ENCODE data around the gene PALLD. TPM values are rescaled to one million over a fixed set of nuclear protein-coding genes. Genes with fewer than 3 reads are reported as not detected.
A peak's percentile ranks its signal among the peaks of the same experiment; 100 is the strongest.

The PALLD gene
- total RNA-seq, 1 donor from 2014 or later: 93.5 TPM

GRCh38 chr4:168593399-168593798 is 96.5 kb downstream of the PALLD start:
- Mint-ChIP-seq H3K36me3 (no peaks in the 10 kb centered on the region), H3K9me3 (peaks cover 4% of the 10 kb centered on the region), H3K27ac (no peak overlapping the region), H3K27me3 (no peaks in the 10 kb centered on the region), H3K4me3 (no peak overlapping the region), H3K4me1 (ENCODE audit: unreplicated experiment) (peaks cover 15% of the 10 kb centered on the region)
- DNase-seq (ENCODE audit: extremely low spot score, unreplicated experiment): no peak
- TF ChIP-seq CTCF (conservative IDR thresholded peaks at IDR 0.05): no peak

DNA sequence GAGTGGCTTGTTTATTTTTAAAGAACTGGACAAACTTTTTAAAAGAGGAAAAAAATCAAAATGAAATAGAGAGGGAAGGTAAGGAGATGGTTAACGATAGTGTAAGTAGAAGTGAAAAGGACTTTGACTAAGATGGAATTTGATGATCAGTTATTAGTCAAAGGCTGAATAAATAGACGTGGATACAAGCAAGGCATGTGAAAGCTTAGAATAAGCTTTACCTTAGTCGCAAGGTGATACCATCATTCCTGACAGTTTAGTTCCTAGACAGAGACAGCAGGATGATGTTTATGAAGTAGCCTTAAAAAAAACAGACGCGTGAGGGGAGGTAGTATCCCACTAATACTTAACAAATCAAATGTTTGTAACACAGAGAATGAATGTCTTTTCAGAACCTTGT is 97.3 kb downstream of the PALLD start:
- H3K4me3 Mint-ChIP-seq: no peak overlapping the region
- no peak for TF ChIP-seq CTCF (conservative IDR thresholded peaks at IDR 0.05)
- H3K9me3 Mint-ChIP-seq: peaks cover 4% of the 10 kb centered on the region
- H3K4me1 Mint-ChIP-seq (ENCODE audit: unreplicated experiment): peaks cover 10% of the 10 kb centered on the region
- no peaks in the 10 kb centered on the region for H3K36me3 Mint-ChIP-seq
- no peaks in the 10 kb centered on the region for H3K27me3 Mint-ChIP-seq
- no peak overlapping the region for H3K27ac Mint-ChIP-seq
- no peak for DNase-seq (ENCODE audit: extremely low spot score, unreplicated experiment)

GRCh38 chr4:168598191-168598590 is 101.3 kb downstream of the PALLD start:
- no peaks in the 10 kb centered on the region for H3K36me3 Mint-ChIP-seq
- no peak overlapping the region for H3K4me3 Mint-ChIP-seq
- TF ChIP-seq CTCF (conservative IDR thresholded peaks at IDR 0.05): no peak
- DNase-seq (ENCODE audit: extremely low spot score, unreplicated experiment): no peak
- H3K27ac Mint-ChIP-seq: no peak overlapping the region
- peaks cover 4% of the 10 kb centered on the region for H3K4me1 Mint-ChIP-seq (ENCODE audit: unreplicated experiment)
- peaks cover 3% of the 10 kb centered on the region for H3K27me3 Mint-ChIP-seq
- no peaks in the 10 kb centered on the region for H3K9me3 Mint-ChIP-seq

DNA sequence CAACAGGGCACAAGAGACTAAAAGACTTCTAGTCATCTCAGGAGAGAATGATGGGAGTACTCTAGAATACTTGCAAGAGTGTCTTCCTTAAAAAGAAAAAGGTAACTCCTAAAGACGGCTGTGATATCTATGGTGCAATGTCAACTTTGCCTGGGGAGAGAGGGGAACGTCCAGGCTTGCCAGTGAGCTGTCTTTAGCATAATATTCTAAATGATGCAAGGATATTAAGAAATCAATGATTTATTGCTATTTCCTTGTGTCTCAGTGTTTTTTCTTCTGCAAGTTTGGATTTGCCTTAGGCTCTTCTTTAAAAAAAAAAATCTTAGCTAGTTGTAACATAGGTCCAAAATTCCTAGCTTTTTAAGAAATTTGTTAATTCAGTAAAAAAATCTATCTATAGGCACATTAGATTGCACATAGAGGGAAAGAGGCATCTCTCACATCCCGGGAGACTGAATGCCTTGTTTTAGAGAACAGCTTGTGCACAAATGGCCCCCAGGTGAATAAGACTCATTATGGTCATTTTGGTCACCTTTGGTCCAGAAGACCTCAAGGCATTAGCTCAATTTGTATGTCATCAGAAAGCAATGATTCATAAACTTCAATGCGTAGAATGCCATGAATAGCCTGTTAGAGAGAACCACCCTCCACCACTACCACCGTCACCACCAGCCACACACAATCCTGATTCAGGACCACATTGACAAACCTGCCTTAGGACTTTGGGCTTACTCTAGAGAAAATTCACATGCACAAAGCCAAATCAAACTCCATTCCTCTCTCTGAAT is 104.1 kb downstream of the PALLD start:
- H3K4me3 Mint-ChIP-seq: no peak overlapping the region
- H3K27ac Mint-ChIP-seq: peak overlapping the region; percentile 10
- no peaks in the 10 kb centered on the region for H3K36me3 Mint-ChIP-seq
- H3K9me3 Mint-ChIP-seq: no peaks in the 10 kb centered on the region
- H3K27me3 Mint-ChIP-seq: peaks cover 3% of the 10 kb centered on the region
- DNase-seq (ENCODE audit: extremely low spot score, unreplicated experiment): no peak
- H3K4me1 Mint-ChIP-seq (ENCODE audit: unreplicated experiment): peaks cover 22% of the 10 kb centered on the region
- TF ChIP-seq CTCF (conservative IDR thresholded peaks at IDR 0.05): no peak

GRCh38 chr4:168601899-168602298 is 105.0 kb downstream of the PALLD start:
- TF ChIP-seq CTCF (conservative IDR thresholded peaks at IDR 0.05): no peak
- H3K9me3 Mint-ChIP-seq: no peaks in the 10 kb centered on the region
- H3K36me3 Mint-ChIP-seq: no peaks in the 10 kb centered on the region
- no peak overlapping the region for H3K27ac Mint-ChIP-seq
- no peak overlapping the region for H3K4me3 Mint-ChIP-seq
- H3K27me3 Mint-ChIP-seq: peaks cover 3% of the 10 kb centered on the region
- no peak for DNase-seq (ENCODE audit: extremely low spot score, unreplicated experiment)
- H3K4me1 Mint-ChIP-seq (ENCODE audit: unreplicated experiment): peaks cover 22% of the 10 kb centered on the region

All from type B pancreatic cell (in vitro differentiated cells).